Measurements from ENCODE around the gene SMARCD1.

GRCh38 chr12:50104417-50105366 is 19.6 kb downstream of the SMARCD1 start:
- TF ChIP-seq CTCF (IDR thresholded peaks at IDR 0.05) (no peak), POLR2A (IDR thresholded peaks at IDR 0.05) (no peak)
